Stimulated activated CD4-positive, alpha-beta T cell treated with anti-CD3 and anti-CD28 coated beads, Interleukin-12 subunit alpha, Interleukin-12 subunit beta, amount 100 ng/mL, for 48 hours (primary cell): Measurements from ENCODE around the gene MICOS13.

Experiments
- DNase-seq, 3 donors: peaks; one replicate each; pipeline ENCODE4 v3.0.0-alpha.2; 2020; ENCODE audit warnings: low read depth in 2 of 3, low spot score in 1 of 3

The MICOS13 gene

GRCh38 chr19:5667751-5668271 is 12.5 kb downstream of the MICOS13 start:
- no peak for DNase-seq

- no peak for DNase-seq
Measured at GRCh38 chr19:5666921-5667610, 13.2 kb downstream of the MICOS13 start.

DNA sequence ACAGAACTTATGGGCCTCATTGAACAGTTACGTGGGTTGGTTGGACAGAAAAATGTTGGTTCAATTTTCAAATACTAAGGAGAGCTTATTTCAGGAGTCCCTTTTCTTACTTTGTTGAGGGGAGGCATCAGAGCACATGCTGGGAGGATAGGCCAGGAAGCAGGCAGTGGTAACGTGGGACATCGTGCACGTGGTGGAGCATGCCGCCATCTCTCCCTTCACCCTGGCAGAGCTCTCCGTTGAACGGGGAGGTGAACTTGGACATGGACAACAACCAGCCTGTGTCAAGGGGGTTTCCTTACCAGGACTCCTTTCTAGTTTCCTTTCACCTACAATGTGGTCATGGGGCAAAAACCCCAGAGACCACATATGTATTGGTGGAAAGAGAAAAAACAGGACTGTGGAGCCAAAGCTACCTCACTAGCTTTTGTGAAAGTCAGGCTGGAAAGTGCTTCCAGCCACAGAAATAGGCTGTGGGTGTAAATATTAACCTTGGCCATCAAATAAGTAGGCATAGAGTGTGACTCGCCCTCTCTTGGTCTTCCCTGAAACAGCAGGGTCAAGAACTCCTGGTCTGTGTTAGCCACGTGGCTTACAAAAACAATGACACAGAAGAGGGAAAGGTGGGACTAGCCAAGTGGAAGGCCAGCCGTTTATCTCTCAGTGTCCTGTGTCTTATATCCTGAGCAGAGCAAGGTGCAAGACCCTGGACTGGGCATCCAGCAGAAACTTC is 14.4 kb downstream of the MICOS13 start:
- DNase-seq: no peak

GRCh38 chr19:5664515-5664914 is 15.8 kb downstream of the MICOS13 start:
- no peak for DNase-seq

GRCh38 chr19:5663904-5664303 is 16.4 kb downstream of the MICOS13 start:
- DNase-seq: no peak

GRCh38 chr19:5661483-5661882 is 18.8 kb downstream of the MICOS13 start:
- DNase-seq: no peak

- no peak for DNase-seq
Measured at GRCh38 chr19:5655412-5655811, 24.9 kb downstream of the MICOS13 start.

- DNase-seq: no peak
Measured at GRCh38 chr19:5654931-5655330, 25.4 kb downstream of the MICOS13 start.

GRCh38 chr19:5652261-5652660 is 28.1 kb downstream of the MICOS13 start:
- DNase-seq: no peak

DNA sequence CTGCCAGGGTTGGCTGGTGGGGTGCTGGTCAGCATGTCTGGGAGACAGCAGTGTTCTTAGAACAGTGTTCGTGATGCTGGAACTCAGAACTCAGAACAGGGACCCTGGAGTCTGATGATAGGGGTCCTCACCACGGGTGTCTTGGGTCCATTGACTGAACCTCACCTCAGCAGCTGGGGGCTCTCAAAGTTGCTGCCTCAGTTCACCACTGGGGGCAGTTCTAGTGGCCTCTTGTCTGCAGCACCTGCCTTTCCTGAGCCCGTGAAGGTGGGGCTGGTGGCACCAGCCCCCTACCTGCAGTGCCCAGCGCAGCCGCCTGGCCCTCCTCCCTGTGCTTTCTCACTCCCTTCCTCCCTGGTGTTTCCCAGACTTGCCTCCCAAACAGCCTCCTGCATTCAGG is 29.0 kb downstream of the MICOS13 start:
- no peak for DNase-seq

- DNase-seq: no peak
Measured at GRCh38 chr19:5648464-5648863, 31.9 kb downstream of the MICOS13 start.

GRCh38 chr19:5646703-5647102 is 33.6 kb downstream of the MICOS13 start:
- DNase-seq: no peak

- no peak for DNase-seq
Measured at GRCh38 chr19:5645409-5645808, 34.9 kb downstream of the MICOS13 start.

GRCh38 chr19:5644037-5644436 is 36.3 kb downstream of the MICOS13 start:
- DNase-seq: no peak

DNA sequence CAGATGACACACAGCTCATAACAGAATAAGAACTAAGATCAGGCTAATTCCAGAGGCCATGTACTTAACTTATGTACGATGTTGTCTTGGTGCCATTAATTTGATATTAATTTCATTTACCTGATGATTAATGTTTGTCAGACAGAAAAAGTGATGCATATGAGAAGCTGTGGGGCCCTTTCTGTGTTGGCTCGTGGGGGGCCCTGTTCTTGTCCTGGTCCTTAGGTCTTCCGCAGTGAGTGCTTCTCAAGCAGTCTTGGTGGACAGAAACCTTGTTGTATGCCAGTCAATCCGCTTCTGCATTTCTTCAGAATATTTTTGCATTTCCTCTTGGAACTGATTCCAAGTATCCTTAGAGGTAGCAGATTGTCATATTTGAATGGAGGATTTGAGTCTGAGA is 37.3 kb downstream of the MICOS13 start:
- DNase-seq: no peak

- DNase-seq: no peak
Measured at GRCh38 chr19:5642204-5642603, 38.1 kb downstream of the MICOS13 start.

GRCh38 chr19:5641171-5641570 is 39.1 kb downstream of the MICOS13 start:
- DNase-seq: no peak

DNA sequence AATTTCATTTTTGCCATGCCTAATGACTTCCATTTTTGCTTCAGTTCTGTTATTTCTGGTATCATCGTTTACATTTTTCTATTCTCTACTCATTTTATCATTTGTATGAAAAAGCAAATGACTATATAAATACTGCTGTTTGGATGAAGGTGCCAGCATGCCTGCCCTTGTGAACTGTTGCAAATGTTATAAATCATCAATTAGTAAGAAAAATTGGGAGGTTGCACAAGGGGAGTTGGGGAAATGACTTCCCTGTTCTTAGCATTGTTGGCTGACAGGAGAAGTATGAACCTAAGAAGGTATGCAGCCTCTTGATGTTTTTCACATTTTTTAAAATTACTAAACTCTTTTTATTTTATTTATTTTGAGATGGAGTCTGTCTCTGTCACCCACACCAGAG is 42.3 kb downstream of the MICOS13 start:
- DNase-seq: no peak

GRCh38 chr19:5635427-5635826 is 44.9 kb downstream of the MICOS13 start:
- no peak for DNase-seq

- DNase-seq: no peak
Measured at GRCh38 chr19:5632657-5633056, 47.7 kb downstream of the MICOS13 start.

GRCh38 chr19:5632241-5632612 is 48.1 kb downstream of the MICOS13 start:
- DNase-seq: no peak

DNA sequence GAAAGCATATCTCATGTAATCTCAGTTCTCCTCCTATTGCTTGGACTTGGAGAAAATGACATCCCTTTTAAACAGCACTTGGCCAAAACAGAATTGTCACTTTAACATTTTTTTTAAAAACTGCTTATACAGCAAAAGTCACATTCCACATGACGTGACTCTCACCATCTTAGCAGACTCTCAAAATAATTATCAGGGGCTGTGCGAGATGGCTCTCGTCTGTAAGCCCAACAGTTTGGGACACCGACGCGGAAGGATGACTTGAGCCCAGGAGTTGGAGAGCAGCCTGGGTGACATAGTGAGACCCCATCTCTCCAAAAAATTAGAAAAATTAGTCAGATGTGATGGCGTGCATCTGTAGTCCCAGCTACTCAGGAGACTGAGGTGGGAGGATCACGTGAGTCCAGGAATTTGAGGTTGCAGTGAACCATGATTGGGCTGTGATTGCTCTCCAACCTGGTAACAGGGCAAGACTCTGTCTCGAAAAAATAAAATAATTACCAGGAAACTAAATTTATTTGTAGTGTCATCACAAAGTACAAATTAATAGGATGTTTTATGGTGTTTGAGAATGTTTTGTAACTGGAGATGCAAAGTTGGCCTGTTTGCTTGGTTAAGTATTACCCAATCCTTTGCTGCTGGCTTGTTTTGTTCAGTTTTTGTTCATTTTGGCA is 48.6 kb downstream of the MICOS13 start:
- no peak for DNase-seq
